Measurements from ENCODE around the gene RGS14.

Gene RGS14

DNA sequence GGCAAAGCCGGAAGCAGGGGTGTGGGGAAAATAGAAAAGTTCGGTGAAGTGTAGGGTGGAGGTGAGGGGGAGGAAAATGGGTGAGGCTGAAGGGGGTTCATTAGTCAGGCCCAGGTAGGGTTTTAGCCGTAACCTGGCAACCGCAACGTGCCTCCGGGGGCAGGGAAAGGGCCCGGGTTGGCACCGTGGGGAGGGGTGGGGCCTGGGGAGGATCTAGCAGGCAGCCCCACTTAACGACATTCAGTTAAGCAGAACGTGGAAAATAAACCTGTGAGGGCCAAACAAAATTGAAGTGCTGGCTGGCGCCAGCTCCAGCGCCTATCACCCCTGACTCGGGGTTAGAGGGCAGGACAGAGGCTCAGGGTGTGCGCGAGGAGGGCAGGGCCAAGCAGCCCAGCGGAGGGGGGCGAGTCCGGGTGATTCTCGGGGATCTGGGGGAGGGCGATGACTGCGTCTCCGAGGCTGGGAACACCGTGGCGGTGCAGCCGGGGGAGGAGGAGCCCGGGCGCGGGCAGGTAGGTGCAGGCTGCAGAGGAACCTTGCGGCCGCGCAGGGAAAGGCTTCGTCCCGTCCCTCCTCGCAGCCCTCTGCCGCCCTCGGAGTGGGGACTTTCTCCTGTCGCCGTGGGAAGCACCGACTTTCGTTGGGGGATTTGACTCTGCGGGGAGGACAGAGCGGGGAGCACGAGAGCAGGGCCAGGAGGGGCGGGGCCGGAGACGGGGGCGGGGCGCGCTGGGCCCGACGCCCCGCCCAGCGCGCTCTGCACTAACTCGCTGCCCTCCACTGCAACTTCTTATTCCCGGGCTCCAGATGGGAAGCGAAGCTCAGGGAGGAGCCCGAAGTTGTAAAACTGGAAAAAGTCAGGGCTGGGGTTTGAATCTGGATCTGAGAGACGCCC, 5.1 kb downstream of the RGS14 start:
- FAIRE-seq = peak; percentile 84

DNA sequence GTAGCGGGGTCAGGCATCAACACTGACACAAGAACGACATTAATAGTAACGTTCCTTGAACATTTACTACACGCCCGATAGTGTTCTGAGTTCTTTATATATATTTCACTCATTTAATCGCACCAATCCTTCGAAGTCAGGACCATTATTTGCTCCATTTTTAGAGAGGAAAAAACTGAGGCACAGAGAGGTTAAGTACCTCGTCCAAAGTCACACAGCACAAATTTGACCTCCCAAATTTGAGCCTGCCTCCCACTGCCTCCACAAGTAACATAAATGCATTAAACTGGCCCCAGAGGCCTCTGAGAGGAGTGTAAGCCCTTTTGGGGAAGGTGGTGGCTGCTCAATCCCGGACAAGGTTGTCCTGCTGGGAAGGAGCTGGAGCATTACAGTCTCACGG, 5.8 kb downstream of the RGS14 start:
- DNase-seq (ENCODE audit: insufficient read length, low spot score) (no peak), FAIRE-seq (no peak)

More for the DNA sequence above, 5.1 kb downstream of the RGS14 start:
- peak; percentile 68 for DNase-seq (ENCODE audit: insufficient read length, low spot score)

DNA sequence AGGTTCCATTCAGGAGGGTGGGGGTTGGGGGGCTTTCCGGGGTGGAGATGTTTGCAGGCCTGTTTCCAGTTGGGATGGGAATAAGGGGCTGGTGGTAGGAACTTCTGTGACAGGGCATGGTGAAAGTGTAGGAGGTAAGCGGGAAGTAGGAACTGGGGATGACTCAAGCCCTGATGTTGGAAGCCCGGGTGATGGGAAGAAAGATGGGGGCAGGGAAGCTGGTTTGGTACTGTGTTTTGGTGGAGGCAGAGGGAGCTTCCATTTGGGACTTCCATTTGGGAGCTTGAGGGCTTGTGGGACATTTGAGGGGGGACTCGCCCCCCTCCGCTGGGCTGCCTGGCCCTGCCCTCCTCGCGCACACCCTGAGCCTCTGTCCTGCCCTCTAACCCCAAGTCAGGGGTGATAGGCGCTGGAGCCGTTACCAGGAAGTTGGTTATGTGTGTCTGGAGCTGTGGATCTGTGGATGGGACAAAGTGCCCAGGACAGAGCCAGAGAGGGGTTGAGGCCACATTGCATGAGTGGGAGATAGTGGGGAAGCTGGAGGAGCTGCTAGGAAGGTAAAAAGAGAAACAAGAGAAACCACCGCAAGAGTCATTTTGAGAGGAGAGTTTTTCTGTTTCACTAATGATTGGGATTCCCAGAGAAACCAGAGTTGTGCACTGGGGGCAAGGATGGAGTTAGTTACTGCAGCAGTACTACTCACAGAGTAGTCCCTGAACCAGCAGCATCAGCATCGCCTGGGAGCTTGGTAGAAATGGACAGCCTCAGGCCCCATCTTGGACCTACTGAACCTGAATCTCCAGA, 6.6 kb downstream of the RGS14 start:
- FAIRE-seq = peak; percentile 84
- DNase-seq (ENCODE audit: insufficient read length, low spot score) = peak; percentile 64

DNA sequence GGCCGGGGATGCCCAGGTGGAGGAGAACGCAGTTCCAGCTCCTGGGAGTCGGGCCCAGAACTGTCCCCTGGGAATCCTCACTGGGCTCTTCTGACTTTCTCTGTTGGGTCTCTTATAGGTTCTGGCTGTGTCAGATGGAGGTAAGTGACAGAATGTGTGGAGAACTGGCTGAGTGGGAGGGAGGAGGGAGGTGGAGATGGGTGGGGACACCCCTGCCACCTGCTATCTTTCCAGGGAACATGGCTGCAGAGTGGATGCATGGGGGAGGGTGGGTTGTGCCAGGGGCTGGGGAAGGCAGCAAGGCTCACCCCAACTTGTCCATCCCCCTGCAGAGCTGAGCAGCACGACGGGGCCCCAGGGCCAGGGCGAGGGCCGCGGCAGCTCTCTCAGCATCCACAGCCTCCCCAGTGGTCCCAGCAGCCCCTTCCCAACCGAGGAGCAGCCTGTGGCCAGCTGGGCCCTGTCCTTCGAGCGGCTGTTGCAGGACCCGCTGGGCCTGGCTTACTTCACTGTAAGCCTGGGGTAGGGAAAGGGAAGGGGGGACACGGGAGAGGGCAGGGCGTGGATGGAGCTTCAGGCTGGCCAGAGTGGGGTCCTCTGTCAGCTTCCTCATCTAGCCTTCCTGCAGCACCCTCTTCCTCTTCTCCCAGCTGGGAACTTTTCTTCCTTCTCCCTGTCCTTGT, 8.3 kb downstream of the RGS14 start:
- no peak for DNase-seq (ENCODE audit: insufficient read length, low spot score)
- FAIRE-seq = no peak

DNA sequence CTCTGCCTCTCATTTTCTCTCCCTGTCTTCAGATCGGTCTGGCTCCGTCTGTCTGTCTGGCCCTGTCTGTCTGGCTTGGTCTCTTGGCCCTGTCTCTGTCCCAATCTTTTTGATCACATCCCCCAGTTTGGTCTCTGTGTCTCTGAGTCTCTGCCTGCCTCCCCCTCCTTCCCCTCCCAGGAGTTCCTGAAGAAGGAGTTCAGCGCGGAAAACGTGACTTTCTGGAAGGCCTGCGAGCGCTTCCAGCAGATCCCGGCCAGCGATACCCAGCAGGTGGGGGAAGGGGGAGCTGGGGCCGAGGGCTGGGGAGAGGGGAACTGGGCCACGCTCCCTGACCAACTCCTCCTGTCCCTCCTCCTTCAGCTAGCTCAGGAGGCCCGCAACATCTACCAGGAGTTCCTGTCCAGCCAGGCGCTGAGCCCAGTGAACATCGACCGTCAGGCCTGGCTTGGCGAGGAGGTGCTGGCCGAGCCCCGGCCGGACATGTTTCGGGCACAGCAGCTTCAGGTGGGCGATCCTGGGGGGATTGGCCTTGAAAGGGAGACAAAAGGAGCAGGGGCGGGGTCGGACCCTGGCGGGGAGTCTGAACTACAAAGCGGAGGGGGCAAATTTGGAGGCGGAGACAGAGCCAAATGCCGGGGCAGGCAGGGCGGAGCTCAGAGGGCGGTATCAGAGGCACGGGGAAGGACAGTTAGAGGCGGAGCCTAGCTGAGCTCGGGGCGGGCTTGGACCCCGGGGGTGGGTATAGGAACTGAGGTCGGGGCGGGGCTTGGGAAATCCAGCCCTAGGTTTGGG, 9.0 kb downstream of the RGS14 start:
- no peak for FAIRE-seq
- no peak for DNase-seq (ENCODE audit: insufficient read length, low spot score)

DNA sequence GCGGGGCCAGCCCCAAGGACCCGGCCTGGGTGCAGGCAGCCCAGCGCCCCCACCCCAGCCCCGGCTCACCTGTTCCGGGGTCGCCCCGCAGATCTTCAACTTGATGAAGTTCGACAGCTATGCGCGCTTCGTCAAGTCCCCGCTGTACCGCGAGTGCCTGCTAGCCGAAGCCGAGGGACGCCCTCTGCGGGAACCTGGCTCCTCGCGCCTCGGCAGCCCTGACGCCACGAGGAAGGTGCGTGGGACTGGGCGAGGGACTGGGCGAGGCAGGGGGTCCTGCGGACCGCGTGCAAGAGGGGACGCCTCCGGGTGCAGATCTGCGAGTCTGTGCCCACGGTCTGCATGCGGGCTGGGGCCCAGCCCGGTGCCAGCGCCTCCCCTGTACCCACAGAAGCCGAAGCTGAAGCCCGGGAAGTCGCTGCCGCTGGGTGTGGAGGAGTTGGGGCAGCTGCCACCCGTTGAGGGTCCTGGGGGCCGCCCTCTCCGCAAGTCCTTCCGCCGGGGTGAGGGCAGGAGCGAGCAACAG, 9.7 kb downstream of the RGS14 start:
- DNase-seq (ENCODE audit: insufficient read length, low spot score) (no peak), FAIRE-seq (no peak)

DNA sequence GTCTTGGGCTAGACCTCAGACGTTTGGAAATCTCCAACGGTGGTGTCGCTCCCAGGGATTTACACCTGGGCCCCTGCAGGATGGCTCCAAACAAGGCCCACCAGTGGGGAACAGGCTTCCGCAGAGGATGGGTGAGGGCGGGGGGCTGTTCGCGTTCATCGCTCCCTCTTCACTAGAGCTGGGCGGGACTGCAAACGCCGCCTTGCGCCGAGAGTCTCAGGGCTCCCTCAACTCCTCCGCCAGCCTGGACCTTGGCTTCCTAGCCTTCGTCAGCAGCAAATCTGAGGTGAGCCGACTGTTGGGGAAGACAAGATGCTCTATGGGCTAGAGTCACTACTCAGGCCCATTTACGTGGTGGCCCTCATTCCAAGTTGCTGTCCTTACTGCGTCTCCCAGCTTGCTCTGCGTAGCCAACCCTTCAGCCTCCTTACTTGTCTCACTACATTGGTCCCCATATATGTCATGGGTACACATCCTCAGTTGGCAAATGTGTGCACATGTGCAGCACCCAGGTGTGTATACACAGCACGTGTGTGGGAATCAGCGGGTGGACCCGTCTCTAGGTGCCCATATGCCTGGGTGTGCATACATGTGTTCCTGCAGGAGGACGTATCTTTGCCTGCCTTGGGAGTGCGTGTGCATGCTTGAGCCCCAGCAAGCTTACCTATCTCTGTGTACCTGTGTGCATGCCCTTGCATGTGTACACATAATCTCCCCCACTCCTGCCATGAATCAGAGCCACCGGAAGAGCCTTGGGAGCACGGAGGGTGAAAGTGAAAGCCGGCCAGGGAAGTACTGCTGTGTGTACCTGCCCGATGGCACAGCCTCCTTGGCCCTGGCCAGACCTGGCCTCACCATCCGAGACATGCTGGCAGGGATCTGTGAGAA, 10.5 kb downstream of the RGS14 start:
- no peak for FAIRE-seq
- no peak for DNase-seq (ENCODE audit: insufficient read length, low spot score)

DNA sequence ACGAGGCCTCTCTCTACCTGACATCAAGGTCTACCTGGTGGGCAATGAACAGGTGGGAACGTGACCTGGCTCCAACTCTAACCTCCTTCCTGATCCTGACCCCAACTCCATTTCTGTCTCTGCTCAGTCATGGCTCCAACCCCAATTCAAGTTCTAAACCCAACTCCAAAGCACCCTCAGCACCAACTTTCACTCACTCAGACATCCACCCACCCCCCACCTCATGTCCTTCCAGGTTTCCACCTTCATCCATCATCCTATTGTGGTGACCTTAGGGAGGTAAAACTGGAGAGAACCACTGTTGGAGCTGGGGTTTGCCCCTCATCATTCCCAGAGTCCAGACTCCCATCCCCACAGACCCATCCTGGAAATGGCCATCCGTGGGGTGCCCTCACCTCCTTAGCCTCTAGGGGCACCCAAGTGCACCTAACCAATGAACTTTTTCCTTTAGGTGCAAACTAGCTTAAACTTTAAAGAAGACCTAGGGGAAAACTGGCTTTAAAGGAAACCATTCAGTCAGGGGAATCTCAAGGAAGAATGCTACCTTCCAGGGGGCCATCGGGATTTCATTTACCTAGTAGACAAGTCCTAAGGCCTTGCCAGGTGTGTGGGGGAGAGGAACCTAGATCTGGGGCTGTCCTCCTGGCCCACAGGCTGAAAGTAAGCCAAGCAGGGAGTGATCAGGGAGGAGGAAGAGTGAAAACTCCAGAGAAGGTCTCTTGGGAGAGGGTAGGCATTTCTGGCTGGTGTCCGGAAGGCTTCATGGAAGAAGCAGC, 11.3 kb downstream of the RGS14 start:
- DNase-seq (ENCODE audit: insufficient read length, low spot score) (peak; percentile 74), FAIRE-seq (peak; percentile 81)

DNA sequence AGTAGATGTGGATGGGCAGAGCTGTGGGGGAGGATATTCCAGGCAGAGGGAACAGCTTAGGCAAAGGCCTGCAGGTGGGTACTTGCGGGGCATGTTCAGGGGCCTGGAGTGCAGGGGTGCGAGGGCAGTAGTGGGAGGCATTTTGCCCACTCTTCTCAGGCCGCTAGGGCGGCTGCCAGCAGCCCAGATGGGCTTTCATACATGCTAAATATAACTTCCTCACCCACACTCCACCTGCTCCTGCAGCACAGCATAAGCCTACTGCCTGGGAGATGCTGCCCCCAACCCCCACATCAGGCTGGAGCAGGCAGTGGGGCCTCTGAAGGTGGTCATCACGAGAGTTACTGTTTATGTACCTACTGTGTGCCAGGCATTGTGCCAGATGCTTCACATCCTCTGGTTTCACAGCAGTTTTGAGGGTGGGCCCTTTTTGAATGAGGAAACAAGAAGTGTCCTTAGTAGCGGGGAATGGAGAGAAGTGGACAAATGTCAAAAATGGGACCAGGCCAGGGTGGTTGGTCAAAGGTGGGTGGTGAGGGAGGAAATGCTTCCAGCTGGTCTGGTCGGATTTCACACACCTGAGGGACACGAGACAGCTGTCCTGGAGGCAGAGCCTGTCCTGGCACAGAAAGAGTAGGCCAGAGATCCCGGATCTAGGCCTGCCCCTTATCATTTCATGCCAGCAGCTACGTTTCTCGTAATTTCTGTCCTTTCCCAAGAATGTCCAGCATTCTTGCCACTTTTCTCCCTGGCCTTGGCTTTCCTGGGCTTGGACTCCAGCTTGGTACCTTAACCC, 12.1 kb downstream of the RGS14 start:
- FAIRE-seq = peak; percentile 44

DNA sequence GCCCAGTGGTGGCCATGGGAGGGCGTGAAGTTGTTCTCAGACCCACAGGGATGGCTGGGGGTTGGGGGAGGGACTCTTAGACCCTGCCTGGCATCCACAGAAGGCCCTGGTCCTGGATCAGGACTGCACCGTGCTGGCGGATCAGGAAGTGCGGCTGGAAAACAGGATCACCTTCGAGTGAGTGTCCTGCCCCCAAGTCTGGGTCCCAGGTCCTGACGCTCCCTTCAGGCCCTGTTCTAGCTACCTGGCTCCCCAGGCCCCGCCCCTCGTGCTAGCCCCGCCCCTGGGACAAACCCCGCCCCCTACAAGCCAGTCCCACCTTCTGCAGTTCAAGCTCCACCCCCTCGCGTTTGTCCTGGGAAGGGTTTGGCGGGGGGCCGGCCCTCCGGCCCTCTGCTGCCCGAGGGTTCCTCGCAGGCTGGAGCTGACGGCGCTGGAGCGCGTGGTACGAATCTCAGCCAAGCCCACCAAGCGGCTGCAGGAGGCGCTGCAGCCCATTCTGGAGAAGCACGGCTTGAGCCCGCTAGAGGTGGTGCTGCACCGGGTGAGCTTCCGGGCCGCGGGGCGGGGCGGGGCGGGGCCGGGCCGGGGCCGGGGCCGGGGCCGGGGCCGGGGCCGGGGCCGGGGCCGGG, 12.9 kb downstream of the RGS14 start:
- FAIRE-seq = peak; percentile 77
- DNase-seq (ENCODE audit: insufficient read length, low spot score) = peak; percentile 90

More for the DNA sequence above, 12.1 kb downstream of the RGS14 start:
- no peak for DNase-seq (ENCODE audit: insufficient read length, low spot score)

DNA sequence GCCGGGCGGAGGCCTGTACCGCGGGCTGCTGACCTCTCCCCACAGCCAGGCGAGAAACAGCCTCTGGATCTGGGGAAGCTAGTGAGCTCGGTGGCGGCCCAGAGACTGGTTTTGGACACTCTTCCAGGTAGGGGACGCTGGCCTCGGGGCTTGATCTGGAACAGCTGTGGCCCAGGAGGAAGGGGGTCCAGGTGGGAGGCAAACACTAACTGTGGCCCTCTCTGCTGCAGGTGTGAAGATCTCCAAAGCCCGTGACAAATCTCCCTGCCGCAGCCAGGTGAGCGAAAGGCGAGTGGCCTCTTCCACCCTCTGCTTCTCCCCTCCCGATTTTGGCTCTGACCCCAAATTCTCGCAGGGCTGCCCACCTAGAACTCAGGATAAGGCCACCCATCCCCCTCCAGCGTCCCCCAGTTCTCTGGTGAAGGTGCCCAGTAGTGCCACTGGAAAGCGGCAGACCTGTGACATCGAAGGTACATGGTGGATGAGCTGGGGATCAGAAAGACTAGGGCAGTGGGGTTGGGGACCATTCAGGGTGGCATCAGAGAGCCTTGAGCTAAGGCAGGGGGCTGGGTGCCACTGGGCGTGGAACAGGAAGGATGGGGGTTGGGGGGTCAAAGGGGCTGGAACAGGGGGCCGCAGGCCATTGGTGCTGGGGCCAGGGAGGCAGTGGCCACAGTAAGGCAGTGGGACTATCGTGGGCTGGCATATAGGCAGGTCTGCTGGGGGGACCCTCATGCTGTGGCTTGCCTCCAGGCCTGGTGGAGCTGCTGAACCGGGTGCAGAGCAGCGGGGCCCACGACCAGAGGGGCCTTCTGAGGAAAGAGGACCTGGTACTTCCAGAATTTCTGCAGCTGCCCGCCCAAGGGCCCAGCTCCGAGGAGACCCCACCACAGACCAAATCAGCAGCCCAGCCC, 13.7 kb downstream of the RGS14 start:
- no peak for FAIRE-seq
- no peak for DNase-seq (ENCODE audit: insufficient read length, low spot score)

DNA sequence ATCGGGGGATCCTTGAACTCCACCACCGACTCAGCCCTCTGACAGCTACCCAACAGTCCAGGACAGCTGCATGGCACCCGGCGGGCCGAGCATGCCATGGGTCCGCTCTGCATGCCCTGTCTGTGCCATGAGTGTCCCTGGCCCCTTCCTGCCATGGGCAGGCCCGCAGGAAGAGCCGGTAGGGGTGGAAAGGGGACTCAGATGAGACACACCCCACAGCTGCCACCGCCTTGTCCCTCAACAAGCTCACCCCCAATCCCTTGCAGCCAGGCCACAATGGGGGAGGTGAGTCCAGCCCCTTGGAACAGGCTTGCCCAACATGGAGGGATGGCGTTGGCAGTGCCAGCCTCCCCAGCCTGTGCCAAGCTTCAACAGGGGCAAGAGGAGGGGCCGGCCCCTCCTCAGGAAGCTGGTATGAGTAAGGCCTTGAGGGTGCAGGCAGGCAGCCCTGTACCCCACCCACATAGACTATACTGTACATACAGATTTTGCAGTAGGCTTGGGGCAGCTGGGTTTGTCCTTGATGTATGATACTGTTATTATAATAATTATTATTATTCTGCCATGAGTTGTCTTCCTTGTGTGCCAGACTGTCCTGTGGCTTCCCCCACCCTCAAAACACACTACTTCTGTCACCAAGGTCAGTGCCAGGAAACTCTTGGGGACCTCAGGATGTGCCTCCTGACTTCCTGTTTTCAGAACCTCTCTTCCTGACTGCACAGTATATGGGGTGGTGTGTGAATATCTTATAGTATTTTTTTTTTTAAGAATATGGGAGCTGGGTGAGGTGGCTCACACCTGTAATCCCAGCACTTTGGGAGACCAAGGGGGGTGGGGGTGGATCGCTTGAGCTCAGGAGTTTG, 14.5 kb downstream of the RGS14 start:
- no peak for FAIRE-seq
- no peak for DNase-seq (ENCODE audit: insufficient read length, low spot score)

DNA sequence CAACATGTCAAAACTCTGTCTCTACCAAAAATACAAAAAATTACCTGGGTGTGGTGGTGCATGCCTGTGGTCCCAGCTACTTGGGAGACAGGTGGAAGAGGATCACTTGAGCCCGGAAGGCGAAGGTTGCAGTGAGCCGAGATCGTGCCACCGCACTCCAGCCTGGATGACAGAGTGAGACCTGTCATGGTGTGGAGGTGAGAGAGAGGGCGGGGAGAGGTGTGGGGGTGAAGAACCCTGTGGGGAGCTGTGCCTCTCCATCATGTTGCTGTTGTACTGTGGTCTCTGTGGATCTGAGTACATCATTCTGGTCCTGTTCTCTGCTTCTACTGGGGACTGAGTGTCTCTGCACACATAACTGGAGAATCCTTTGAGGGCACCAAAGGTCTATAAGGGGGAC, 15.2 kb downstream of the RGS14 start:
- DNase-seq (ENCODE audit: insufficient read length, low spot score) (no peak), FAIRE-seq (no peak)

DNA sequence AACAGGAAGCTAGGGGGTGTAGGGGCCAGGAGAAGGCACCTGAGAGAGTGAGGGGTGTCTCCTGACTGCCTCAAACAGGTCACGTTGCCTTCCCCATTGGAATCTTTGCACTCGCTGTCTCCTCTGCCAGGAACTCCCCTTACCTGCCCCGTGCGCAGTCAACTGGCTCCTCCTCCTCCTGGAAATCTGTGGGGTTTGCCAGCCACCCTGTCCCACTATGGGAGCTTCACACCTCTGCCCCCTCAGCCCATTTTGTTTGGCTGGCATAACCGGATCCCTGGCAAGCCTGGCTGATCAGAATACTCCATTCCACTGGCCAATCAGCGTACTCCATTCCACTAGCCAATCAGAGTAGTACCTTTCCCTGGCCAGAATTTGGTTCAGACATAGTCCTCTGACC, 16.1 kb downstream of the RGS14 start:
- DNase-seq (ENCODE audit: insufficient read length, low spot score) = no peak

DNA sequence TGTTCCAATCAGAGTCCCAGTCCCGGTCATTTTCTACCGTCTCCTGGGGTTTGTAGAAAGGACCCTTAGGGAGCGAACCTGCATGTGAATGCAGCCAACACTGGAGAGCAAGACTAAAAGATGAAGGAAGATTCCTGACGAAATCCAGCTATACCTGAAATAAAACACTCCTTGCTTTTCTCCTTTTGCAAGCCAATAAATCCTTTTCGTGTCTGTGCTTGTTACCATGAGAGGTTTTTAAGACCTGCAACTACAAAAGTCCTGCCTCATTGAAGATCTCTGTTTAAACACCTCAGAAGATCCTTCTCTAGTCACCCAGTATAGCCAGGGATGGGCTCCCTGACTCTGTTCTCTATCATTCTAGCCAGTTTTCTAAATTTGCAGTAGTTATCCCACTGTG, 16.5 kb downstream of the RGS14 start:
- DNase-seq (ENCODE audit: insufficient read length, low spot score) = no peak
- FAIRE-seq = no peak

More for the DNA sequence above, 16.1 kb downstream of the RGS14 start:
- no peak for FAIRE-seq

Data from GM19239 (cell line).